22Rv1 (cell line): ENCODE measurements around the gene DHRS12.

ENCODE experiments used
- ZFX ChIP-seq: fragments of 450-650 bp; IDR thresholded peaks from 2 replicates; pipeline ENCODE4 v1.6.1; 2017; ENCODE audit warnings: antibody characterized with exemption, borderline replicate concordance
- TF ChIP-seq, protein P1 (sequence below): fragments of 450-650 bp; IDR thresholded peaks from 2 replicates; pipeline ENCODE4 v1.5.1; 2017; ENCODE audit warnings: mild to moderate bottlenecking

DNA sequence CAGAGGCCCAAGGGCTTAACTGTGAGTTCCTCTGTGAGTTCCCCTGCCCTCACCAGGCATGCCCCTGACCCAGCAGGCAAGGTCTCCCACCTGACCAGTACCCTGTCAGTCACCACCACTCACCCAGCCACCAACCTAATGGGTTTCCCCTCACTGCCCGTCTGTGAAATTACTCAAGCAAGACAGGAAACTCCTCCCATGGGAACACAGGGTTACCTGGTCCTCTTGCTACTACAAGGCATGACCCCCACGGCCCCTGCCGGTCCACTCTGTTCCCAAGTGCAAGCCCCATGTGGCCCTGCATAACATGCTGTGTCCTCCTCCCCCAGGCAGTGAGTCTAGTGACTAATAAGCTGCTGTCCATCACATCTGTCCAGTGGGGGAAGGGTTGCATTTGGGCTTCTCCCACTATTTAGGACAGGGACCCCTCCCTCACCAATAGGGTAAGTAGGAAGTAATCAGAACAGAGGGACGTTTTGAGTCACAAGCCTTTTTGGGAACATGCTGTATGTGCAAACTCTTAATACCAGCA lies 8.0 kb upstream of the DHRS12 start:
- TF ChIP-seq, protein P1, sequence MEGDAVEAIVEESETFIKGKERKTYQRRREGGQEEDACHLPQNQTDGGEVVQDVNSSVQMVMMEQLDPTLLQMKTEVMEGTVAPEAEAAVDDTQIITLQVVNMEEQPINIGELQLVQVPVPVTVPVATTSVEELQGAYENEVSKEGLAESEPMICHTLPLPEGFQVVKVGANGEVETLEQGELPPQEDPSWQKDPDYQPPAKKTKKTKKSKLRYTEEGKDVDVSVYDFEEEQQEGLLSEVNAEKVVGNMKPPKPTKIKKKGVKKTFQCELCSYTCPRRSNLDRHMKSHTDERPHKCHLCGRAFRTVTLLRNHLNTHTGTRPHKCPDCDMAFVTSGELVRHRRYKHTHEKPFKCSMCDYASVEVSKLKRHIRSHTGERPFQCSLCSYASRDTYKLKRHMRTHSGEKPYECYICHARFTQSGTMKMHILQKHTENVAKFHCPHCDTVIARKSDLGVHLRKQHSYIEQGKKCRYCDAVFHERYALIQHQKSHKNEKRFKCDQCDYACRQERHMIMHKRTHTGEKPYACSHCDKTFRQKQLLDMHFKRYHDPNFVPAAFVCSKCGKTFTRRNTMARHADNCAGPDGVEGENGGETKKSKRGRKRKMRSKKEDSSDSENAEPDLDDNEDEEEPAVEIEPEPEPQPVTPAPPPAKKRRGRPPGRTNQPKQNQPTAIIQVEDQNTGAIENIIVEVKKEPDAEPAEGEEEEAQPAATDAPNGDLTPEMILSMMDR = no peak
- TF ChIP-seq ZFX = no peak
